ENCODE data around the gene SNX13.

DNA sequence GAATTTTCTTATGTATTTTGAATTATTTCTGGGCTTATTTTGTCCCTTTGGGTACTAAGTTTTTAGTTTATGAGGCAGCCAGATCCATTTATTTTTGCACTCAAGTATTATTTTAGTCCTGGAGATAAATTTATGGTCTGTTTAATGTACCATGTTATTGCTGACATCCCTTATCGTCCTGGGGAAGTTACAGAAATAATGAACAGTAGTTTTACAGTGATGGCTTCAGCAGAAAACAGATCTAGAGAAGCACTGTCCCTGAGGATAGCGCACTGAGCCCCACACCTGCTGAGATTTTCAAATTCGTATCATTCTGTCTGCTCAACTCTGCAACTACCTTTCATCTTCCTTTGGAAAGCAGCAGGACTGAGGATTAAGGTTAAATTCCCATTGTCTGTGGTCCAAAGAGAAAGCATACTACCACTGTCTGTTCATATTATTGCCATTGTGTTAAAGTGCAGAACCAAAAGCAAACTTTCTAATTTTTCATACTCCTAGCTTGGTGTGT is 168.3 kb downstream of the SNX13 start:
- TF ChIP-seq FOXM1 (IDR thresholded peaks at IDR 0.05; ENCODE audit: borderline replicate concordance) (no peak), ZNF384 (IDR thresholded peaks at IDR 0.05) (no peak)
